GM23338 (cell line): ENCODE results near the gene RPE. TPM values are rescaled to one million over a fixed set of nuclear protein-coding genes. Genes with fewer than 3 reads are reported as not detected.

Experiments used
- ATAC-seq: fragments of 200-7000 bp; cut with Tn5 transposase; 3 replicates; pipeline ENCODE4 v1.9.1; 2020
- DNase-seq: peaks from one replicate; pipeline ENCODE4 v3.0.0-alpha.2; 2015; ENCODE audit warnings: low spot score
- H2AFZ ChIP-seq: fragments of 200-600 bp; sonication (generic); 2 replicates; pipeline ENCODE4 v1.8.0; 2016; ENCODE audit warnings: antibody characterized with exemption, mild to moderate bottlenecking, moderate library complexity
- H3F3A ChIP-seq: fragments of 200-600 bp; sonication (generic); replicated peaks from 2 replicates; pipeline ENCODE4 v1.8.0; 2017; ENCODE audit warnings: antibody characterized with exemption, mixed run types, low read depth
- H3K27ac ChIP-seq: fragments of 200-600 bp; sonication (generic); 2 replicates; pipeline ENCODE4 v1.6.1; 2016; ENCODE audit warnings: low read depth
- H3K27me3 ChIP-seq: fragments of 200-600 bp; sonication (generic); 2 replicates; pipeline ENCODE4 v1.8.0; 2016; ENCODE audit warnings: mild to moderate bottlenecking, mixed run types, moderate library complexity; ENCODE audit not compliant: insufficient read depth
- H3K36me3 ChIP-seq: fragments of 200-600 bp; sonication (generic); 2 replicates; pipeline ENCODE4 v1.8.0; 2016; ENCODE audit warnings: mild to moderate bottlenecking; ENCODE audit not compliant: insufficient read depth
- H3K4me1 ChIP-seq: fragments of 200-600 bp; sonication (generic); 2 replicates; pipeline ENCODE4 v1.8.0; 2016; ENCODE audit warnings: mild to moderate bottlenecking, moderate library complexity; ENCODE audit not compliant: insufficient read depth
- H3K4me2 ChIP-seq: fragments of 200-600 bp; sonication (generic); 2 replicates; pipeline ENCODE4 v1.7.1; 2017; ENCODE audit warnings: mixed run types
- H3K4me3 ChIP-seq: fragments of 200-600 bp; sonication (generic); 2 replicates; pipeline ENCODE4 v1.6.1; 2016; ENCODE audit warnings: mixed run types
- H3K79me2 ChIP-seq: fragments of 200-600 bp; sonication (generic); replicated peaks from 2 replicates; pipeline ENCODE4 v1.8.0; 2017; ENCODE audit warnings: mild to moderate bottlenecking; ENCODE audit not compliant: insufficient read depth
- H3K9me2 ChIP-seq: fragments of 200-600 bp; sonication (generic); 2 replicates; pipeline ENCODE4 v1.8.0; 2017; ENCODE audit not compliant: insufficient read depth
- H4K20me1 ChIP-seq: fragments of 200-600 bp; sonication (generic); replicated peaks from 2 replicates; pipeline ENCODE4 v1.8.0; 2017; ENCODE audit warnings: mild to moderate bottlenecking; ENCODE audit not compliant: insufficient read depth
- H3K27ac Mint-ChIP-seq: 2 replicates; pipeline ENCODE4 v1.8.0; 2020; ENCODE audit warnings: inconsistent platforms, mild to moderate bottlenecking, moderate library complexity, mixed read lengths
- H3K27me3 Mint-ChIP-seq: 3 replicates; pipeline ENCODE4 v1.8.0; 2022; ENCODE audit warnings: low read depth, mild to moderate bottlenecking, moderate library complexity, mixed read lengths, inconsistent platforms; ENCODE audit not compliant: insufficient read depth, poor library complexity
- H3K36me3 Mint-ChIP-seq: 3 replicates; pipeline ENCODE4 v1.8.0; 2021; ENCODE audit warnings: low read depth, mild to moderate bottlenecking, inconsistent platforms, moderate library complexity, mixed read lengths
- H3K4me1 Mint-ChIP-seq: 3 replicates; pipeline ENCODE4 v1.8.0; 2020; ENCODE audit warnings: mild to moderate bottlenecking, inconsistent platforms, mixed read lengths
- H3K4me3 Mint-ChIP-seq: 3 replicates; pipeline ENCODE4 v1.8.0; 2021; ENCODE audit warnings: moderate library complexity, mild to moderate bottlenecking, inconsistent platforms, mixed read lengths
- H3K9me3 Mint-ChIP-seq: 3 replicates; pipeline ENCODE4 v1.8.0; 2020; ENCODE audit warnings: moderate library complexity, mild to moderate bottlenecking, inconsistent platforms, mixed read lengths
- CREB1 ChIP-seq: fragments of 250-450 bp; sonication (Bioruptor Pico); IDR thresholded peaks from 2 replicates; pipeline ENCODE4 v1.5.0; 2020; ENCODE audit warnings: low read depth, mild to moderate bottlenecking, moderate library complexity
- ETS1 ChIP-seq: IDR thresholded peaks from 2 replicates; pipeline ENCODE4 v1.6.1; 2016; ENCODE audit warnings: antibody characterized with exemption
- EZH2 ChIP-seq: fragments of 200-600 bp; sonication (generic); IDR thresholded peaks from one replicate; pipeline ENCODE4 v1.8.0; 2017; ENCODE audit warnings: antibody characterized with exemption, mild to moderate bottlenecking, low read depth; ENCODE audit not compliant: unreplicated experiment
- EZH2phosphoT487 ChIP-seq: fragments of 200-600 bp; sonication (generic); IDR thresholded peaks from one replicate; pipeline ENCODE4 v1.8.1; 2018; ENCODE audit warnings: antibody characterized with exemption; ENCODE audit not compliant: unreplicated experiment
- JUNB ChIP-seq: IDR thresholded peaks from one replicate; pipeline ENCODE4 v1.6.1; 2016; ENCODE audit warnings: antibody characterized with exemption; ENCODE audit not compliant: unreplicated experiment
- NANOG ChIP-seq: IDR thresholded peaks from 2 replicates; pipeline ENCODE4 v1.6.1; 2016; ENCODE audit warnings: antibody characterized with exemption, borderline replicate concordance
- POLR2AphosphoS5 ChIP-seq: IDR thresholded peaks from 2 replicates; pipeline ENCODE4 v1.6.1; 2016; ENCODE audit warnings: antibody characterized with exemption, low read depth
- REST ChIP-seq: IDR thresholded peaks from one replicate; pipeline ENCODE4 v1.6.1; 2018; ENCODE audit warnings: antibody characterized with exemption; ENCODE audit not compliant: unreplicated experiment
- STAT1 ChIP-seq: IDR thresholded peaks from one replicate; pipeline ENCODE4 v1.6.1; 2016; ENCODE audit warnings: antibody characterized with exemption; ENCODE audit not compliant: unreplicated experiment
- ZNF114 ChIP-seq: fragments of 250-450 bp; sonication (Bioruptor Pico); IDR thresholded peaks from 2 replicates; pipeline ENCODE4 v1.5.0; 2020; ENCODE audit warnings: mild to moderate bottlenecking, moderate library complexity
- ZNF331 ChIP-seq: fragments of 250-450 bp; sonication (Bioruptor Pico); IDR thresholded peaks from 2 replicates; pipeline ENCODE4 v1.5.0; 2020; ENCODE audit warnings: low read depth, mild to moderate bottlenecking, moderate library complexity
- polyA plus RNA-seq: library from polyadenylated mRNA; unstranded; fragments of >200 nt; fragmentation: Nextera tagmentation; extraction: Ambion mirVana; gene quantifications from 2 replicates; pipeline ENCODE4 v1.2.1, GENCODE V29; 2016
- total RNA-seq: library from RNA; depleted of rRNA; stranded (reverse); fragments of >200 nt; shearing (Covaris generic); gene quantifications from 2 replicates; pipeline ENCODE4 v1.2.3, GENCODE V29; 2014
- TF ChIP-seq, protein P1 (sequence below): fragments of 250-450 bp; sonication (Bioruptor Pico); IDR thresholded peaks from 2 replicates; pipeline ENCODE4 v1.5.0; 2020; ENCODE audit warnings: mild to moderate bottlenecking, moderate library complexity
- TF ChIP-seq, protein P2 (sequence below), 2 experiments: fragments of 200-600 bp in 1 of 2; sonication (generic) in 1 of 2; conservative IDR thresholded peaks; 2 replicates each; pipeline versions ENCODE4 v1.5.1 to v1.6.1; 2016 to 2017; ENCODE audit warnings: antibody characterized with exemption in 2 of 2, low read depth in 2 of 2, mild to moderate bottlenecking in 2 of 2, moderate library complexity in 1 of 2

Gene RPE
- total and polyA plus RNA-seq, 2 experiments from 2014 or later = 43.1 to 79.1 TPM

- Histone ChIP-seq H3K4me3 (no peak overlapping the region), H3K27me3 (no peaks in the 10 kb centered on the region), H3K36me3 (no peaks in the 10 kb centered on the region), H3K4me1 (no peaks in the 10 kb centered on the region), H3F3A (no peaks in the 10 kb centered on the region), H3K79me2 (no peaks in the 10 kb centered on the region), H3K4me2 (no peak overlapping the region), H4K20me1 (no peaks in the 10 kb centered on the region), H3K27ac (no peak overlapping the region), H3K9me2 (no peaks in the 10 kb centered on the region), H2AFZ (no peak overlapping the region)
- H3K4me3 Mint-ChIP-seq = no peak overlapping the region
- H3K27me3 Mint-ChIP-seq = peaks cover 2% of the 10 kb centered on the region
- H3K9me3 Mint-ChIP-seq = no peaks in the 10 kb centered on the region
- H3K27ac Mint-ChIP-seq = no peak overlapping the region
- no peaks in the 10 kb centered on the region for H3K4me1 Mint-ChIP-seq
- no peak for ATAC-seq
- no peaks in the 10 kb centered on the region for H3K36me3 Mint-ChIP-seq
- TF ChIP-seq CREB1 (CRISPR knock-in tag) (no peak), ZNF331 (CRISPR knock-in tag) (no peak), EZH2 (no peak), NANOG (no peak), STAT1 (no peak), POLR2AphosphoS5 (no peak), JUNB (no peak), REST (no peak), ZNF114 (CRISPR knock-in tag) (no peak), ETS1 (no peak), EZH2phosphoT487 (no peak)
- TF ChIP-seq, protein P1, sequence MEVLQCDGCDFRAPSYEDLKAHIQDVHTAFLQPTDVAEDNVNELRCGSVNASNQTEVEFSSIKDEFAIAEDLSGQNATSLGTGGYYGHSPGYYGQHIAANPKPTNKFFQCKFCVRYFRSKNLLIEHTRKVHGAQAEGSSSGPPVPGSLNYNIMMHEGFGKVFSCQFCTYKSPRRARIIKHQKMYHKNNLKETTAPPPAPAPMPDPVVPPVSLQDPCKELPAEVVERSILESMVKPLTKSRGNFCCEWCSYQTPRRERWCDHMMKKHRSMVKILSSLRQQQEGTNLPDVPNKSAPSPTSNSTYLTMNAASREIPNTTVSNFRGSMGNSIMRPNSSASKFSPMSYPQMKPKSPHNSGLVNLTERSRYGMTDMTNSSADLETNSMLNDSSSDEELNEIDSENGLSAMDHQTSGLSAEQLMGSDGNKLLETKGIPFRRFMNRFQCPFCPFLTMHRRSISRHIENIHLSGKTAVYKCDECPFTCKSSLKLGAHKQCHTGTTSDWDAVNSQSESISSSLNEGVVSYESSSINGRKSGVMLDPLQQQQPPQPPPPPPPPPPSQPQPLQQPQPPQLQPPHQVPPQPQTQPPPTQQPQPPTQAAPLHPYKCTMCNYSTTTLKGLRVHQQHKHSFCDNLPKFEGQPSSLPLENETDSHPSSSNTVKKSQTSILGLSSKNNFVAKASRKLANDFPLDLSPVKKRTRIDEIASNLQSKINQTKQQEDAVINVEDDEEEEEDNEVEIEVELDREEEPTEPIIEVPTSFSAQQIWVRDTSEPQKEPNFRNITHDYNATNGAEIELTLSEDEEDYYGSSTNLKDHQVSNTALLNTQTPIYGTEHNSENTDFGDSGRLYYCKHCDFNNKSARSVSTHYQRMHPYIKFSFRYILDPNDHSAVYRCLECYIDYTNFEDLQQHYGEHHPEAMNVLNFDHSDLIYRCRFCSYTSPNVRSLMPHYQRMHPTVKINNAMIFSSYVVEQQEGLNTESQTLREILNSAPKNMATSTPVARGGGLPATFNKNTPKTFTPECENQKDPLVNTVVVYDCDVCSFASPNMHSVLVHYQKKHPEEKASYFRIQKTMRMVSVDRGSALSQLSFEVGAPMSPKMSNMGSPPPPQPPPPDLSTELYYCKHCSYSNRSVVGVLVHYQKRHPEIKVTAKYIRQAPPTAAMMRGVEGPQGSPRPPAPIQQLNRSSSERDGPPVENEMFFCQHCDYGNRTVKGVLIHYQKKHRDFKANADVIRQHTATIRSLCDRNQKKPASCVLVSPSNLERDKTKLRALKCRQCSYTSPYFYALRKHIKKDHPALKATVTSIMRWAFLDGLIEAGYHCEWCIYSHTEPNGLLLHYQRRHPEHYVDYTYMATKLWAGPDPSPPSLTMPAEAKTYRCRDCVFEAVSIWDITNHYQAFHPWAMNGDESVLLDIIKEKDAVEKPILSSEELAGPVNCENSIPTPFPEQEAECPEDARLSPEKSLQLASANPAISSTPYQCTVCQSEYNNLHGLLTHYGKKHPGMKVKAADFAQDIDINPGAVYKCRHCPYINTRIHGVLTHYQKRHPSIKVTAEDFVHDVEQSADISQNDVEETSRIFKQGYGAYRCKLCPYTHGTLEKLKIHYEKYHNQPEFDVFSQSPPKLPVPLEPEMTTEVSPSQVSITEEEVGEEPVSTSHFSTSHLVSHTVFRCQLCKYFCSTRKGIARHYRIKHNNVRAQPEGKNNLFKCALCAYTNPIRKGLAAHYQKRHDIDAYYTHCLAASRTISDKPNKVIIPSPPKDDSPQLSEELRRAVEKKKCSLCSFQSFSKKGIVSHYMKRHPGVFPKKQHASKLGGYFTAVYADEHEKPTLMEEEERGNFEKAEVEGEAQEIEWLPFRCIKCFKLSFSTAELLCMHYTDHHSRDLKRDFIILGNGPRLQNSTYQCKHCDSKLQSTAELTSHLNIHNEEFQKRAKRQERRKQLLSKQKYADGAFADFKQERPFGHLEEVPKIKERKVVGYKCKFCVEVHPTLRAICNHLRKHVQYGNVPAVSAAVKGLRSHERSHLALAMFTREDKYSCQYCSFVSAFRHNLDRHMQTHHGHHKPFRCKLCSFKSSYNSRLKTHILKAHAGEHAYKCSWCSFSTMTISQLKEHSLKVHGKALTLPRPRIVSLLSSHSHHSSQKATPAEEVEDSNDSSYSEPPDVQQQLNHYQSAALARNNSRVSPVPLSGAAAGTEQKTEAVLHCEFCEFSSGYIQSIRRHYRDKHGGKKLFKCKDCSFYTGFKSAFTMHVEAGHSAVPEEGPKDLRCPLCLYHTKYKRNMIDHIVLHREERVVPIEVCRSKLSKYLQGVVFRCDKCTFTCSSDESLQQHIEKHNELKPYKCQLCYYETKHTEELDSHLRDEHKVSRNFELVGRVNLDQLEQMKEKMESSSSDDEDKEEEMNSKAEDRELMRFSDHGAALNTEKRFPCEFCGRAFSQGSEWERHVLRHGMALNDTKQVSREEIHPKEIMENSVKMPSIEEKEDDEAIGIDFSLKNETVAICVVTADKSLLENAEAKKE (CRISPR knock-in tag) = no peak
- TF ChIP-seq, protein P2, sequence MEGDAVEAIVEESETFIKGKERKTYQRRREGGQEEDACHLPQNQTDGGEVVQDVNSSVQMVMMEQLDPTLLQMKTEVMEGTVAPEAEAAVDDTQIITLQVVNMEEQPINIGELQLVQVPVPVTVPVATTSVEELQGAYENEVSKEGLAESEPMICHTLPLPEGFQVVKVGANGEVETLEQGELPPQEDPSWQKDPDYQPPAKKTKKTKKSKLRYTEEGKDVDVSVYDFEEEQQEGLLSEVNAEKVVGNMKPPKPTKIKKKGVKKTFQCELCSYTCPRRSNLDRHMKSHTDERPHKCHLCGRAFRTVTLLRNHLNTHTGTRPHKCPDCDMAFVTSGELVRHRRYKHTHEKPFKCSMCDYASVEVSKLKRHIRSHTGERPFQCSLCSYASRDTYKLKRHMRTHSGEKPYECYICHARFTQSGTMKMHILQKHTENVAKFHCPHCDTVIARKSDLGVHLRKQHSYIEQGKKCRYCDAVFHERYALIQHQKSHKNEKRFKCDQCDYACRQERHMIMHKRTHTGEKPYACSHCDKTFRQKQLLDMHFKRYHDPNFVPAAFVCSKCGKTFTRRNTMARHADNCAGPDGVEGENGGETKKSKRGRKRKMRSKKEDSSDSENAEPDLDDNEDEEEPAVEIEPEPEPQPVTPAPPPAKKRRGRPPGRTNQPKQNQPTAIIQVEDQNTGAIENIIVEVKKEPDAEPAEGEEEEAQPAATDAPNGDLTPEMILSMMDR (conservative IDR thresholded peaks at IDR 0.05; ENCODE audit: low read depth in 2 of 2) = no peak
- no peak for DNase-seq
Observed at GRCh38 chr2:209974576-209974975, 27.9 kb upstream of the RPE start.
